ENCODE results near the gene KLHL29.

Gene KLHL29

DNA sequence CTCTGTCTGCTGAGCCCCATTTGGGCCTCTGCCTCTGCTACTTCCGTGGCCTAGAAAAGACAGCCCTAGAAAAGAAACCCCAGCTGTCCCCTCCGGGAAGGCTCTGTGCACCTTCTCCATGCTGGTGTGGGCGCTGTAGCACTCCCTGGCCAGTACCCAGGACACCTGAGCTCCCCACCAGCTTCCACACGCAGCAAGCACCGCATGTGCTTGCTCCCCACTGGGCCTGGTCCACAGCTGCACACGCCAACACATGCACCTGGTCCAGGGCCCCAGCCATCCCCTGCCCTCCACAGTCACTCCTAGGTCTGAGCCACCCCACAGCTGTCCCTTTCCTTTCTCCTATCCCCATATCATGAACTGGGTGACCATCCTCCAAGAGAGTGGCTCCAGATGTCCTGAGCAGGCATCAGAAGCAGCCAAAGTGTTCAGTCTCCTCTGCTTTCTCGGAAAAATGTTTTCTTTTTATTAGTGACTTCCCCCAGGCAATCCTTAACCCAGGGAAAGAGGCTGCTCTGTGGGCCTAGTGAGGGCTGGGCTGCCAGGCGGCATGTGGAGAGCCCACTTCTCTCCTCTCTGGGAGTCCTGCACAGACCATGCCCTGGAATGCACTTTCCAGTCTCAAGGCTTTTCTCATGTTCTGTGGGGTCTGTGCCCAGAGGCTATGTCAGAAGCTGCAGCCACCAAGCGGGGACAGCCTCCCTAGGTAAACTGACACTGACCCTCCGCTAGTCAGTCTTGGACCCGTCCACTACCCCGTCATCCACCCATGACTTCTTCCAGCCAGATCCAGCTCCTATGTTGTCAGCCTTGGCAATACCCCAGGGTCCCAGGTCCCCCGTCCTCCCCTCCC lies 133.7 kb downstream of the KLHL29 start:
- DNase-seq = no peak

- no peak for DNase-seq
Observed at GRCh38 chr2:23519334-23519651, 134.3 kb downstream of the KLHL29 start.

- no peak for DNase-seq
Observed at GRCh38 chr2:23520256-23520655, 135.3 kb downstream of the KLHL29 start.

GRCh38 chr2:23521060-23521459 lies 136.1 kb downstream of the KLHL29 start:
- no peak for DNase-seq

- no peak for DNase-seq
Observed at GRCh38 chr2:23522726-23523372, 137.9 kb downstream of the KLHL29 start.

- DNase-seq = no peak
Observed at GRCh38 chr2:23523373-23524260, 138.6 kb downstream of the KLHL29 start.

DNA sequence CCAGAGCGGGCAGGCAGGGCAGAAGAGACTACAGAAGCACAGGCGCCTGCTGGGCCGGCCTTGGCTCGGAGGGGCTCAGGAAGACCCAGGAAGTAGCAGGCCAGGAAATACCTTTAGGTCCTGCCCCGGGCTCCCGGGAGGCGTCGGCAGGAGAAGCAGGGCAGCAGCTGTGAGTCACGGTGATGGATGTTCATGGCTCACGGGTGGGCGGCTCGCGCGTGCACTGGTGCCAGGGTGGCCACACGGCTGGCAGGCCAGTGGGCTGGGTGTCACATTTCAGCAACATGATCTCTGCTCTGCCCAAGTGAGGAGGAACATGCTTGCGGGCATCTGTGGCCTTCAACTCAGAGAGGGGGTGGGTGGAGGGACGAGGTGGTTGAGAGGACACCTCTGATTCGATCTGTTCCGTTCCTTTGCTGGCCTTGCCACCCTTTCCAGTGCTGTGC lies 139.3 kb downstream of the KLHL29 start:
- DNase-seq = no peak

GRCh38 chr2:23525137-23525765 lies 140.3 kb downstream of the KLHL29 start:
- DNase-seq = no peak

- peak; percentile 20 for DNase-seq
Observed at GRCh38 chr2:23526114-23526513, 141.1 kb downstream of the KLHL29 start.

DNA sequence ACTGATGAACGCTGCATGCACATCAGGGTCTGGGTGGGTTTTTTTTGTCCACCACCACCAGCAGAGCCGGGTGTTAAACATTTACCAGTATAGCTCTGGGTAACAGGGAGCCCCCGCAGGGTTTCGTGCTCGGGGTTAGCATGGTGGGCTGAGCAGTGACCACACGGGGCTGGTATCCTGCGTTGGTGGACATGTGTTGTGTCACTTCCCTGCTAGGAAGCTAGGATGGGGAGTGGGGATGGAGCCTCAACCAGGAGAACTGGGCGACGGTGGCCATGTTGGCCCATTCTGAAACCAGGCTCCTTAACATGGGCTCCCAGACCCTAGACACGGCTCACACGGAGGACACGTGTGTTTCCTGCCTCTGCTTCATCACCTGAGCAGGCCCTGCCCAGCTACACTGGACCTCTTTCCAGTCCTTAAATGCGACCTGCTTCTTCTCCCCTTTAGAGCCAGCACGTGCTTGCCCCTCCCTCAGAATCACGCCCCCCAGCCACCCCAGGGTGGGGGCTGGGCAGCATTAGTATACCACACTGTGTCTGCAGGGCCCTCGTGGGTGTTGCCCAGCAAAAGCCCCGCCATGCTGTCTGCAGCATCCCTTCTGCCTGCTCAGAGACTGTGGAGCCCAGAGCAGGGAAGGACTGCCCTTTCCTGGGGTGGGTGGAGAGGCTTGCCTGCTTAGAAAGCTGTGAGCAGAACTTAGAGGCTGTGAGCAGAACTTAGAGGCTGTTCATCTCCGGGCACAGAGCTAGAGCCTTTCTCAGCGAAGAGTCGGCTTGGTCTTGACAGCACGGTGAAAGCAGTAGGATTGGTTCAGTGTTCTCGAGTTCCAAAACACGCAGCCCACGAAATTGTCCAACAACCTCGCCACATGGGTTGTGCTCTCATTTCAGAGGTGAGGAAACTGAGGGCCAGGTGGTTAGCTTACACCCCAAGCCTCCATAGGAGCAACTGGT lies 142.1 kb downstream of the KLHL29 start:
- DNase-seq = no peak

DNA sequence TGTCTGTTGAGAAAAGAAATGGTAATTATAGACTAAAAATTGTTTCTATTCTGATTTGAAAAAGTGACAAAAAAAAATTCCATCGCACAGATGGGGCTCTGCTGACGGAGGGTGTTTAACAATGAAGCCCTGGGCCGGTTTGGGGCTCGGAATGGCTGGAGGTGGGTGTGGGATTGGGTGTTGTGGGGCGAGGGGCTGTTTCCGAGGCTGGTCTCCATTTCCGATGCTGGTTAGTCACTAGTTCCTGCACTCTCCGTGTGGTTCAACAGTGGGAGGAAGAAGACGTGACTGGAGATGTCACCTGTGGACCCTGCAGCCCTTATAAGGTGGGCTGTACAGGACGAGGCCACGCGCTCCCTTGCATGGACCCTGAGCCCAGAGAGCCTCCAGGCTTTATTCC lies 143.2 kb downstream of the KLHL29 start:
- DNase-seq = no peak

GRCh38 chr2:23528690-23529089 lies 143.7 kb downstream of the KLHL29 start:
- no peak for DNase-seq

DNA sequence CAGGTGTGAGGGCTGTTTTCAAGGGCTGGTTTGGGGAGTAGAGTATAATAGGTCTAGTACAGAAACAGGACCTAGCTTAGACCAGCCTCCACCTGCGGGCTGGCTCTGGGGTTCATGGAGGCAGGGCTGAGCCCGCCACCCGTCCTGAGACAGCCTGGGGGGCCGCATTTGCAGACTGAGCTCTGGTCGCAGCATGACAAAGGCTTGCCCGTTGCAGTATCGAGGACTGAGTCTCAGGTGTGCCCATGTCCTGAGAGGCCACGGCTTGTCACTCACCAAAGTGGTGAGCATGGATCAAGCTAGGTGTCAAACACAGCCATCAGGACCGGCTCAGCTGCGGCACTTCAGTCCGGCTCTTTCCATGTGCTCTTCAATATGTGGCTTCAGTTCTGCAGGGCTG lies 144.7 kb downstream of the KLHL29 start:
- DNase-seq = no peak

DNA sequence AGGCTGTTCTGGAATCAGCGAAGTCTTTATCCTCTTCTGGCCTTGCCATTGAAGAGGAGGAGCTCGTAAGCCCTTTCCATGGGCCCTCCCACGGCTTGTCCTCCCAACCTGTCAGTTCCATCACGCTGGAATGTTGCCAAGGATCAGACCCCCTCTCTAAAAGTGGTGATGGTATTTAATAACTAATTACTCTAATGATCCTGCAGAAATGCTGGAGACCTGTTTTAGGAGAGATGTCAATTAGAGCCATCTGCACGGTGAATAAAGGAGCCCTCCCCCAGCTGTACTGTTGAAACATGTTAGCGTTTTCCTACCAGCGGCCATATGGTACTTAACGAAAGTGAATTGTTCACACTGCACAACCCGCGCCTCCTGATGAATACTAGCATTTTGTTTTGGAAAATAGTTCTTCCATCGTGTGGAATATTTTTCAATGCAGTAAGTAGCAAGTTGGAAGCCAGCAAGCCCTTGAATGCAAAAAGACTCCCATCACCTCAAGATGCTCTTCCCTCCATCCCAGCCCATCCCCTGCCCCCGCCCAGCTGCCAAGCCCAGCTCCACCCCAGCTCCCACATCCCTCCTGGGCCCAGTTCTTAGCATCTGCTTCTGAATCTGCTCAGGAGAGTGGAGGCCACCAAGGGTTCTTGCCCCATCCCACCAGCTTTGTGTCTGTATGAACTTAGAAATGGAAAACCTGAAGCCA lies 145.4 kb downstream of the KLHL29 start:
- no peak for DNase-seq

DNA sequence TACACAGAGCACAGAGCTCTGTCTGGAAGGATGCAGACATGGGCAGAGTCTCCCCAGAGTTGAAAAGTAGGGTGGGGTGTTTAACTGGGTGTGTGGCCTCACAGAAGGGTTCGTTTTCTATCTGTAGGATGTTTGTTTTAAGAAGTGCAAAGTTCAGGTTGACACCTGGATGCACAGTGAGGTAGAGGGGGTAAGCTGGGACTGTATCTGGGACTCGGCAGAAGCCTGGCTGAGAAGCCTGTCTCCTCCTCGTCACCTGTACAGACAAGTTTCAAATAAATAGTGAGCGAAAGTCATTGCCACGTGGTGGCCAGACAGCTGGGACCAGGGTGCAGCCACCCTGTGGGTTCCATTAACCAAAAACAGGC lies 145.9 kb downstream of the KLHL29 start:
- DNase-seq = no peak

DNA sequence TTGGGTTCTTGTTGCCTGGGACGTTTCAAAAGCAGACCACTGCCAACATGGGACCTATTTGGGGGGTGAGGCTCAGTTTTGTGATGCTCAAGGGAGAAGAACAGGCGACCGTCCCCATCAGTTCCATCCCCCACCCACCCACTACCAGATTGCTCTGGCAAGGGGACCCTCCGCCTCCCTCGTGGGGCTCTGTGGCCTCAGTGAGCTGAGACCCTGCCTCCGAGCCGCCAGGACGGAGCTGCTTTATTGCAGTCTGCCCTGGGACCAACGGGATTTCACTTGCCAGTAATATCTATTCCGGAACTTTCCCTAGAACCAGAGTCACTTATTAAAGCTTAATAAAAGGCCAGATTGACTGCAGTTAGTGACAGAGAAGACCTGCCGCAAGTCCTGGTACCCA lies 146.3 kb downstream of the KLHL29 start:
- DNase-seq = no peak

GRCh38 chr2:23531881-23532280 lies 146.9 kb downstream of the KLHL29 start:
- no peak for DNase-seq

DNA sequence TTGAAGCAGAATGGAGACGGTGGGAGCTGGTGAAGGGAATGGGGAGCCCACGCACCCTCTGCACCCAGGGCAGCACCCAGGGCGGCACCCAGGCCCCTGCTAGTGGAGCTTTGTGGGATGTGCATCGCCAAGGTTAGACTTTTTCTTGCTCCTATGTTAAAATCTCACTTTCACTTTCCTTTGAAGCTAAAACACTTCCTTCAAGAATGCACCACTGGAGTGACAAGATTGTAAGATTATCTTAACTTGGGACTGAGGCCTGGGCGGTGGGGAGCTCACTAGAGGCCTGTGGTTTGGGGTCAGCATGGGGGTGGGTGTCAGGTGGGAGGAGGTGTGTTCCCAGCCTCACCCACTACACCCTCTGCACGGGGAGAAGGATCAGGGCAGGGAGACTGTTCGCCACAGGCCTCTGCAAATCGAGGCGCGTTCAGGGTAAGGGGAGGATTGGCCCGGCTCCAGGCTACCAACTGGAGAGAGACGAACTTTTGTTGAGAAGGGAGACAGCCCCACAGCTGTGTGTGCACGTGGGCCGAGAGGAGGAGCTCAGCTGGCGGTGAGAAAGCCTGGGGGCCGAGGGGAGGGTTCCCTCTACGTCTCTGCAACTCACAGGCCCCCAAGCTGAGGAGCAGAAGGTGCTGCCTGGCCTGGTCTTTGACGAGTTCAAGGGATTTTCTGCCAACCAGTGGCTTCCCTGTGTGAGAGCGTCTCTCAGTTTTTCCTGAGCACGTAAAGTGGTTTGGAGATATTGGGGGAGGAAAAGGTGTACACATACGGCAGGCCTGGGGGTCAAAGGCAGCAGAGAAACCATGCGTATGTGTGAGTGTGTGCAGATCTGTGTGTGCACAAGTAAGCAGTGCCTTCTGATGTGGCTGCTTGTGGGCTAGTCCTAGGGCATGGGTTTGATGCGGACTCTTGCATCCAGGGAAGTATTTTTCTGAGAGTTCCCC lies 147.7 kb downstream of the KLHL29 start:
- DNase-seq = peak; percentile 36

- DNase-seq = no peak
Observed at GRCh38 chr2:23533338-23533695, 148.3 kb downstream of the KLHL29 start.

DNA sequence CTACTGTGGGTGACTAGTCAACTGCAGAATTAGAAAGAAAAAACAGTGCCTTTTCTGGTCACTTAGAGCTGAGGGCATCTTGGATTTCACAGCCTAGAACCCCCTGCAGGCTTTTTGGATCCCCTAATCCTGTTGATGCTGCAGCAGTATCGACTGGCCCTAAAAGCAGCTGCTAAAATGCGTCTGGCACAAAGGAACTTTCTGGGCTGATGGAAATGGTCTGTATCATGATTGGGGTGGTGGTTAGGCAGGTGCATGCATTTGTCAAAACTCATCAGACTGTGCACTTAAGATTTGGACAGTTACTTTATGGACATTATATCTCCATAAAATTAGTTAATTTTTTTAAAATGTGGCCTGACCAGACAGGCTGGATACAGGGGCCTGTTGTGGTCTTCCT lies 149.8 kb downstream of the KLHL29 start:
- no peak for DNase-seq
